HEK293 (cell line): ENCODE data around the gene RPS19.

Source experiments
- CTCF ChIA-PET: fragments of 350-600 bp; formaldehyde crosslinking; extraction: SDS; loops from one replicate; lab custom pipeline; 2021; ENCODE audit warnings: antibody characterized with exemption; lab: Yijun Ruan, JAX
- POLR2A ChIA-PET: fragments of 300-600 bp; formaldehyde crosslinking; extraction: SDS; loops from one replicate; lab custom pipeline; 2020; ENCODE audit warnings: antibody characterized with exemption, inconsistent platforms; lab: Yijun Ruan, JAX
- H3K27ac ChIP-seq: fragments of 200-500 bp; sonication (Bioruptor generic); 2 replicates; pipeline ENCODE4 v1.5.1; 2014; ENCODE audit warnings: low read depth, low read length, control low read depth, inconsistent platforms; ENCODE audit errors: extremely low read depth
- H3K36me3 ChIP-seq, 2 experiments: fragments of 200-500 bp in 1 of 2; sonication (Bioruptor generic) in 1 of 2; 1 replicate in 1 of 2; 2 replicates in 1 of 2; pipeline ENCODE4 v1.5.1; 2014 to 2017; ENCODE audit warnings: inconsistent platforms in 2 of 2, low read length in 2 of 2; ENCODE audit not compliant: control insufficient read depth in 2 of 2, insufficient read depth in 1 of 2
- H3K4me1 ChIP-seq: fragments of 200-500 bp; sonication (Bioruptor generic); 2 replicates; pipeline ENCODE4 v1.5.1; 2014; ENCODE audit warnings: mild to moderate bottlenecking, low read length, inconsistent platforms; ENCODE audit not compliant: control insufficient read depth, insufficient read depth
- H3K4me3 ChIP-seq: 2 replicates; pipeline ENCODE4 v1.5.1; 2011; ENCODE audit warnings: low read depth, mild to moderate bottlenecking, control low read depth, low read length, moderate library complexity
- H3K9me3 ChIP-seq: fragments of 200-500 bp; sonication (Bioruptor generic); 2 replicates; pipeline ENCODE4 v1.5.1; 2014; ENCODE audit warnings: low read depth, low read length, inconsistent platforms; ENCODE audit not compliant: control insufficient read depth, insufficient read depth
- BCL11B ChIP-seq: fragments of 450-650 bp; formaldehyde crosslinking; IDR thresholded peaks from 2 replicates; pipeline ENCODE4 v1.5.1; 2016; ENCODE audit warnings: low read depth, missing biosample characterization, missing genetic modification characterization
- EGR2 ChIP-seq: fragments of 450-650 bp; formaldehyde crosslinking; IDR thresholded peaks from 2 replicates; pipeline ENCODE4 v1.5.1; 2016; ENCODE audit warnings: low read depth, missing biosample characterization, missing genetic modification characterization
- GLI4 ChIP-seq: fragments of 450-650 bp; formaldehyde crosslinking; IDR thresholded peaks from 2 replicates; pipeline ENCODE4 v1.5.1; 2016; ENCODE audit warnings: missing biosample characterization, missing genetic modification characterization
- GLIS1 ChIP-seq: fragments of 450-650 bp; formaldehyde crosslinking; IDR thresholded peaks from 2 replicates; pipeline ENCODE4 v1.5.1; 2016; ENCODE audit warnings: missing biosample characterization, missing genetic modification characterization
- KLF8 ChIP-seq: fragments of 450-650 bp; formaldehyde crosslinking; IDR thresholded peaks from 2 replicates; pipeline ENCODE4 v1.5.1; 2016; ENCODE audit warnings: missing biosample characterization, missing genetic modification characterization
- MZF1 ChIP-seq: fragments of 450-650 bp; formaldehyde crosslinking; IDR thresholded peaks from 2 replicates; pipeline ENCODE4 v1.5.1; 2017; ENCODE audit warnings: missing biosample characterization, missing genetic modification characterization, borderline replicate concordance
- OVOL3 ChIP-seq: fragments of 450-650 bp; formaldehyde crosslinking; IDR thresholded peaks from 2 replicates; pipeline ENCODE4 v1.5.1; 2016; ENCODE audit warnings: missing biosample characterization, missing genetic modification characterization
- SCRT2 ChIP-seq: fragments of 450-650 bp; formaldehyde crosslinking; IDR thresholded peaks from 2 replicates; pipeline ENCODE4 v1.5.1; 2016; ENCODE audit warnings: missing biosample characterization, missing genetic modification characterization
- ZBTB21 ChIP-seq: fragments of 450-650 bp; formaldehyde crosslinking; IDR thresholded peaks from 2 replicates; pipeline ENCODE4 v1.5.1; 2017; ENCODE audit warnings: missing biosample characterization, missing genetic modification characterization
- ZFP37 ChIP-seq: fragments of 450-650 bp; formaldehyde crosslinking; IDR thresholded peaks from 2 replicates; pipeline ENCODE4 v1.5.1; 2016; ENCODE audit warnings: missing biosample characterization, missing genetic modification characterization
- ZFP41 ChIP-seq: fragments of 450-650 bp; formaldehyde crosslinking; IDR thresholded peaks from 2 replicates; pipeline ENCODE4 v1.5.1; 2016; ENCODE audit warnings: missing biosample characterization, missing genetic modification characterization, borderline replicate concordance
- ZNF155 ChIP-seq: fragments of 450-650 bp; formaldehyde crosslinking; IDR thresholded peaks from 2 replicates; pipeline ENCODE4 v1.5.1; 2016; ENCODE audit warnings: missing biosample characterization, missing genetic modification characterization
- ZNF16 ChIP-seq: fragments of 450-650 bp; formaldehyde crosslinking; IDR thresholded peaks from 2 replicates; pipeline ENCODE4 v1.5.1; 2016; ENCODE audit warnings: low read depth, missing biosample characterization, missing genetic modification characterization
- ZNF335 ChIP-seq: fragments of 450-650 bp; formaldehyde crosslinking; conservative IDR thresholded peaks from 2 replicates; pipeline ENCODE4 v1.5.1; 2016; ENCODE audit warnings: missing biosample characterization, missing genetic modification characterization
- ZNF366 ChIP-seq: fragments of 450-650 bp; formaldehyde crosslinking; conservative IDR thresholded peaks from 2 replicates; pipeline ENCODE4 v1.5.1; 2016; ENCODE audit warnings: missing biosample characterization, missing genetic modification characterization
- ZNF530 ChIP-seq: fragments of 450-650 bp; formaldehyde crosslinking; IDR thresholded peaks from 2 replicates; pipeline ENCODE4 v1.5.1; 2016; ENCODE audit warnings: low read depth, missing biosample characterization, missing genetic modification characterization
- ZNF600 ChIP-seq: fragments of 450-650 bp; formaldehyde crosslinking; IDR thresholded peaks from 2 replicates; pipeline ENCODE4 v1.5.1; 2016; ENCODE audit warnings: missing biosample characterization, missing genetic modification characterization
- TF ChIP-seq, protein P1 (sequence below): fragments of 450-650 bp; formaldehyde crosslinking; IDR thresholded peaks from 2 replicates; pipeline ENCODE4 v1.5.1; 2016; ENCODE audit warnings: missing biosample characterization, missing genetic modification characterization
- TF ChIP-seq, protein P2 (sequence below): fragments of 450-650 bp; formaldehyde crosslinking; IDR thresholded peaks from 2 replicates; pipeline ENCODE4 v1.5.1; 2016; ENCODE audit warnings: missing biosample characterization, missing genetic modification characterization
- TF ChIP-seq, protein P3 (sequence below): sonication (generic); formaldehyde crosslinking; IDR thresholded peaks from 2 replicates; pipeline ENCODE4 v1.8.1; 2022; ENCODE audit warnings: mild to moderate bottlenecking, moderate library complexity, missing genetic modification reagents
- TF ChIP-seq, protein P4 (sequence below): fragments of 450-650 bp; formaldehyde crosslinking; IDR thresholded peaks from 2 replicates; pipeline ENCODE4 v1.5.1; 2017; ENCODE audit warnings: missing biosample characterization, missing genetic modification characterization
- TF ChIP-seq, protein P5 (sequence below): fragments of 450-650 bp; formaldehyde crosslinking; IDR thresholded peaks from 2 replicates; pipeline ENCODE4 v1.5.1; 2016; ENCODE audit warnings: missing biosample characterization, missing genetic modification characterization
- TF ChIP-seq, protein P6 (sequence below): fragments of 450-650 bp; formaldehyde crosslinking; IDR thresholded peaks from 2 replicates; pipeline ENCODE4 v1.5.1; 2016; ENCODE audit warnings: missing biosample characterization, missing genetic modification characterization

The RPS19 gene

DNA sequence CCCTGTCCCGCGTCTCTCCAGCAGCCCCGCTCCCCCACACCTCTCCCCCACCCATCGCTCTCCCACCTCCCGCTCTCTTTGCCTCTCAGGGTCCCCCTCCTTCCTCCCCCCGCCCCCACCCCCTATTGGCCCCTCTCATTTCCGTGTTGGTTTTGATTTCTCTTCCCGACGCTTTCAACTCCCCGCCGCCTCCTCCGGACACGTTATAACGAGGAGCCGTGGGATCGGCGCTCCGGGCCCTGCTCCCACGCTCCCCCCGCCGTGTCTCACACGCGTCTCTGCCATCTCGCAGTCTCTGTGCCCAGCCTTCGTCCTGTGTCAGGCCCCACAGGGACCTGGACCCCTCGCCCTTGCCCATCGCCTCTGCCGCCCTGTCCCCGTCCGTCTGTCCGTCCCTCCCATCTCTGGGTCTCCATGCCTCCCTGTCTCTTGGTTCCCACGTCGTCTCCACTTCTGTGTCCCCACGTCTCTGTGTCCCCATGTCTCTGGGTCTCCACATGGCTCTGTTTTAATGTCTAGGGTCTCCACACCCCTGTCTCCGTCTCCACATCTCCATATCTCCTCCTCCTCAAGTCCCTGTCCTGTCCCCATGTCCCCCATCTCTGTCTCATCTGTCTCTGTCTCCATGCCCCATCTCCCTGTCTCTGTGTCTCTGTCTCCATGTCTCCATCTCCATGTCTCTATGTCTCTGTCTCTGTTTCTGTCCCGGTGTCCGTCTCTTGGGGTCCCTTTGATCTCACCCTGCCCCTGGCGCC, 55.1 kb downstream of the RPS19 start (continued):
- TF ChIP-seq, protein P1, sequence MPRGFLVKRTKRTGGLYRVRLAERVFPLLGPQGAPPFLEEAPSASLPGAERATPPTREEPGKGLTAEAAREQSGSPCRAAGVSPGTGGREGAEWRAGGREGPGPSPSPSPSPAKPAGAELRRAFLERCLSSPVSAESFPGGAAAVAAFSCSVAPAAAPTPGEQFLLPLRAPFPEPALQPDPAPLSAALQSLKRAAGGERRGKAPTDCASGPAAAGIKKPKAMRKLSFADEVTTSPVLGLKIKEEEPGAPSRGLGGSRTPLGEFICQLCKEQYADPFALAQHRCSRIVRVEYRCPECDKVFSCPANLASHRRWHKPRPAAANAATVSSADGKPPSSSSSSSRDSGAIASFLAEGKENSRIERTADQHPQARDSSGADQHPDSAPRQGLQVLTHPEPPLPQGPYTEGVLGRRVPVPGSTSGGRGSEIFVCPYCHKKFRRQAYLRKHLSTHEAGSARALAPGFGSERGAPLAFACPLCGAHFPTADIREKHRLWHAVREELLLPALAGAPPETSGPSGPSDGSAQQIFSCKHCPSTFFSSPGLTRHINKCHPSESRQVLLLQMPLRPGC (tag by site-specific recombination), result no peak
- TF ChIP-seq ZFP37, result no peak
- peak; percentile 83 for TF ChIP-seq EGR2 (tag by site-specific recombination)
- TF ChIP-seq ZNF600, result no peak
- 0 out of 2 replicates have a peak, but pooled peaks have one; percentile 28 for TF ChIP-seq ZNF16 (tag by site-specific recombination)
- TF ChIP-seq KLF8 (tag by site-specific recombination), result no peak
- peak; percentile 65; the same call in 1 of the 2 replicates for TF ChIP-seq GLI4 (tag by site-specific recombination)
- TF ChIP-seq SCRT2 (tag by site-specific recombination), result no peak
- no peak for TF ChIP-seq ZBTB21 (tag by site-specific recombination)

DNA sequence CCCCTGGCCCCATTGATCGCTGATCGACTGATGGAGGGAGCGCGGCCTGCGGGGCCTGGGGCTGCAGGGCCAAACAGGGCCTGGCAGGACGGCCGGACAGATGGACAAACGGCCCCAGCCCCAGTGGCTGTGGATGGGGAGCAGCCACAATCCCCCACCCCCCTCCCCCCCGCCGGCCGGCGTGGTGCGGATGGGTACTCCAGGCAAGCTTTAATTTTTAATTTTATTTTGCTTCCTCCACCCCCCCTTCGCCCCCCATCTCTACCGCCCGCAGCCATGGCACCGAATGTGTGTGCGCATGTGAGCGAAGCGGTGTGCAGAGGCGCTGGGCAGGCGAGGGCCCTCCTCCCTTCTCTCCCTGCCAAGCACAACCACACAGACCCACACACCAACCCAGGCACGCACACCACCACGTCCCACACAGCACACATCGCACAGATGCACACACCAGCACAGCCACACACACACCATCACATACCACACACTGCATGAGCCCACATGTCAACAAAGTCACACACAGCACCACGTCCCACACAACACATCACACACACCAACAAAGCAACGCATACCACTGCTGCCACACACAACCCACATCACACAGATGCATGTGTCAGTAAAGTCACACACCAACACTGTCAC, 55.8 kb downstream of the RPS19 start:
- H3K4me1 ChIP-seq, result no peaks in the 10 kb centered on the region
- H3K36me3 ChIP-seq, result no peaks in the 10 kb centered on the region
- no peaks in the 10 kb centered on the region for H3K9me3 ChIP-seq
- ChIA-PET POLR2A (no interaction called here), CTCF (no interaction called here)
- no peak overlapping the region for H3K27ac ChIP-seq
- H3K4me3 ChIP-seq, result no peak overlapping the region
- TF ChIP-seq, protein P2, sequence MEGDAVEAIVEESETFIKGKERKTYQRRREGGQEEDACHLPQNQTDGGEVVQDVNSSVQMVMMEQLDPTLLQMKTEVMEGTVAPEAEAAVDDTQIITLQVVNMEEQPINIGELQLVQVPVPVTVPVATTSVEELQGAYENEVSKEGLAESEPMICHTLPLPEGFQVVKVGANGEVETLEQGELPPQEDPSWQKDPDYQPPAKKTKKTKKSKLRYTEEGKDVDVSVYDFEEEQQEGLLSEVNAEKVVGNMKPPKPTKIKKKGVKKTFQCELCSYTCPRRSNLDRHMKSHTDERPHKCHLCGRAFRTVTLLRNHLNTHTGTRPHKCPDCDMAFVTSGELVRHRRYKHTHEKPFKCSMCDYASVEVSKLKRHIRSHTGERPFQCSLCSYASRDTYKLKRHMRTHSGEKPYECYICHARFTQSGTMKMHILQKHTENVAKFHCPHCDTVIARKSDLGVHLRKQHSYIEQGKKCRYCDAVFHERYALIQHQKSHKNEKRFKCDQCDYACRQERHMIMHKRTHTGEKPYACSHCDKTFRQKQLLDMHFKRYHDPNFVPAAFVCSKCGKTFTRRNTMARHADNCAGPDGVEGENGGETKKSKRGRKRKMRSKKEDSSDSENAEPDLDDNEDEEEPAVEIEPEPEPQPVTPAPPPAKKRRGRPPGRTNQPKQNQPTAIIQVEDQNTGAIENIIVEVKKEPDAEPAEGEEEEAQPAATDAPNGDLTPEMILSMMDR (tag by site-specific recombination), result no peak
- TF ChIP-seq ZNF155 (tag by site-specific recombination) (no peak), ZNF530 (tag by site-specific recombination) (no peak), BCL11B (no peak), ZNF366 (tag by site-specific recombination) (no peak), ZFP41 (tag by site-specific recombination) (no peak), MZF1 (tag by site-specific recombination) (no peak), ZNF335 (tag by site-specific recombination) (no peak), OVOL3 (tag by site-specific recombination) (no peak), GLIS1 (tag by site-specific recombination) (no peak)
- TF ChIP-seq, protein P3, sequence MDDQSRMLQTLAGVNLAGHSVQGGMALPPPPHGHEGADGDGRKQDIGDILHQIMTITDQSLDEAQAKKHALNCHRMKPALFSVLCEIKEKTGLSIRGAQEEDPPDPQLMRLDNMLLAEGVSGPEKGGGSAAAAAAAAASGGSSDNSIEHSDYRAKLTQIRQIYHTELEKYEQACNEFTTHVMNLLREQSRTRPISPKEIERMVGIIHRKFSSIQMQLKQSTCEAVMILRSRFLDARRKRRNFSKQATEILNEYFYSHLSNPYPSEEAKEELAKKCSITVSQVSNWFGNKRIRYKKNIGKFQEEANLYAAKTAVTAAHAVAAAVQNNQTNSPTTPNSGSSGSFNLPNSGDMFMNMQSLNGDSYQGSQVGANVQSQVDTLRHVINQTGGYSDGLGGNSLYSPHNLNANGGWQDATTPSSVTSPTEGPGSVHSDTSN, result no peak
- TF ChIP-seq, protein P4, sequence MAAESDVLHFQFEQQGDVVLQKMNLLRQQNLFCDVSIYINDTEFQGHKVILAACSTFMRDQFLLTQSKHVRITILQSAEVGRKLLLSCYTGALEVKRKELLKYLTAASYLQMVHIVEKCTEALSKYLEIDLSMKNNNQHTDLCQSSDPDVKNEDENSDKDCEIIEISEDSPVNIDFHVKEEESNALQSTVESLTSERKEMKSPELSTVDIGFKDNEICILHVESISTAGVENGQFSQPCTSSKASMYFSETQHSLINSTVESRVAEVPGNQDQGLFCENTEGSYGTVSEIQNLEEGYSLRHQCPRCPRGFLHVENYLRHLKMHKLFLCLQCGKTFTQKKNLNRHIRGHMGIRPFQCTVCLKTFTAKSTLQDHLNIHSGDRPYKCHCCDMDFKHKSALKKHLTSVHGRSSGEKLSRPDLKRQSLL (tag by site-specific recombination), result no peak
- TF ChIP-seq, protein P5, sequence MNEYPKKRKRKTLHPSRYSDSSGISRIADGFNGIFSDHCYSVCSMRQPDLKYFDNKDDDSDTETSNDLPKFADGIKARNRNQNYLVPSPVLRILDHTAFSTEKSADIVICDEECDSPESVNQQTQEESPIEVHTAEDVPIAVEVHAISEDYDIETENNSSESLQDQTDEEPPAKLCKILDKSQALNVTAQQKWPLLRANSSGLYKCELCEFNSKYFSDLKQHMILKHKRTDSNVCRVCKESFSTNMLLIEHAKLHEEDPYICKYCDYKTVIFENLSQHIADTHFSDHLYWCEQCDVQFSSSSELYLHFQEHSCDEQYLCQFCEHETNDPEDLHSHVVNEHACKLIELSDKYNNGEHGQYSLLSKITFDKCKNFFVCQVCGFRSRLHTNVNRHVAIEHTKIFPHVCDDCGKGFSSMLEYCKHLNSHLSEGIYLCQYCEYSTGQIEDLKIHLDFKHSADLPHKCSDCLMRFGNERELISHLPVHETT (tag by site-specific recombination), result no peak
- TF ChIP-seq, protein P6, sequence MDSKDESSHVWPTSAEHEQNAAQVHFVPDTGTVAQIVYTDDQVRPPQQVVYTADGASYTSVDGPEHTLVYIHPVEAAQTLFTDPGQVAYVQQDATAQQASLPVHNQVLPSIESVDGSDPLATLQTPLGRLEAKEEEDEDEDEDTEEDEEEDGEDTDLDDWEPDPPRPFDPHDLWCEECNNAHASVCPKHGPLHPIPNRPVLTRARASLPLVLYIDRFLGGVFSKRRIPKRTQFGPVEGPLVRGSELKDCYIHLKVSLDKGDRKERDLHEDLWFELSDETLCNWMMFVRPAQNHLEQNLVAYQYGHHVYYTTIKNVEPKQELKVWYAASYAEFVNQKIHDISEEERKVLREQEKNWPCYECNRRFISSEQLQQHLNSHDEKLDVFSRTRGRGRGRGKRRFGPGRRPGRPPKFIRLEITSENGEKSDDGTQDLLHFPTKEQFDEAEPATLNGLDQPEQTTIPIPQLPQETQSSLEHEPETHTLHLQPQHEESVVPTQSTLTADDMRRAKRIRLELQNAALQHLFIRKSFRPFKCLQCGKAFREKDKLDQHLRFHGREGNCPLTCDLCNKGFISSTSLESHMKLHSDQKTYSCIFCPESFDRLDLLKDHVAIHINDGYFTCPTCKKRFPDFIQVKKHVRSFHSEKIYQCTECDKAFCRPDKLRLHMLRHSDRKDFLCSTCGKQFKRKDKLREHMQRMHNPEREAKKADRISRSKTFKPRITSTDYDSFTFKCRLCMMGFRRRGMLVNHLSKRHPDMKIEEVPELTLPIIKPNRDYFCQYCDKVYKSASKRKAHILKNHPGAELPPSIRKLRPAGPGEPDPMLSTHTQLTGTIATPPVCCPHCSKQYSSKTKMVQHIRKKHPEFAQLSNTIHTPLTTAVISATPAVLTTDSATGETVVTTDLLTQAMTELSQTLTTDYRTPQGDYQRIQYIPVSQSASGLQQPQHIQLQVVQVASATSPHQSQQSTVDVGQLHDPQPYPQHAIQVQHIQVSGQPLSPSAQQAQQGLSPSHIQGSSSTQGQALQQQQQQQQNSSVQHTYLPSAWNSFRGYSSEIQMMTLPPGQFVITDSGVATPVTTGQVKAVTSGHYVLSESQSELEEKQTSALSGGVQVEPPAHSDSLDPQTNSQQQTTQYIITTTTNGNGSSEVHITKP (tag by site-specific recombination), result no peak
